NCI-H146 (cell line): ENCODE measurements around the gene AP3B1.

ENCODE experiments used
- DNase-seq: peaks from one replicate; lab custom pipeline; 2025; lab: John Stamatoyannopoulos, UW

Gene AP3B1

GRCh38 chr5:78294248-78295034 is at the start of gene AP3B1:
TSS of gene AP3B1 (minus strand) at chr5:78294698. CDS start at chr5:78294579, 119 bp downstream.
- peak; percentile 99 for DNase-seq

GRCh38 chr5:78341440-78341839 is 46.9 kb upstream of the AP3B1 start:
- peak; percentile 73 for DNase-seq

GRCh38 chr5:78339617-78340436 is 45.3 kb upstream of the AP3B1 start:
- no peak for DNase-seq

GRCh38 chr5:78336698-78337097 is 42.2 kb upstream of the AP3B1 start:
- no peak for DNase-seq

- no peak for DNase-seq
These were observed 41.5 kb upstream of the AP3B1 start for GRCh38 chr5:78335976-78336375.

- peak; percentile 20 for DNase-seq
These were observed 40.3 kb upstream of the AP3B1 start for GRCh38 chr5:78334811-78335210.

- no peak for DNase-seq
These were observed 37.1 kb upstream of the AP3B1 start for GRCh38 chr5:78331523-78332080.

- DNase-seq, result no peak
These were observed 34.2 kb upstream of the AP3B1 start for GRCh38 chr5:78328585-78329173.

- no peak for DNase-seq
These were observed 33.4 kb upstream of the AP3B1 start for GRCh38 chr5:78327761-78328510.

GRCh38 chr5:78326930-78327329 is 32.4 kb upstream of the AP3B1 start:
- no peak for DNase-seq

GRCh38 chr5:78323241-78323640 is 28.7 kb upstream of the AP3B1 start:
- DNase-seq, result no peak

GRCh38 chr5:78320401-78320800 is 25.9 kb upstream of the AP3B1 start:
- peak; percentile 22 for DNase-seq

- no peak for DNase-seq
These were observed 23.8 kb upstream of the AP3B1 start for GRCh38 chr5:78318337-78318736.

GRCh38 chr5:78317515-78317914 is 23.0 kb upstream of the AP3B1 start:
- no peak for DNase-seq

GRCh38 chr5:78308703-78309102 is 14.2 kb upstream of the AP3B1 start:
- no peak for DNase-seq

GRCh38 chr5:78300464-78301045 is 6.1 kb upstream of the AP3B1 start:
- no peak for DNase-seq

- peak; percentile 63 for DNase-seq
These were observed 800 bp upstream of the AP3B1 start for GRCh38 chr5:78295035-78295961.

GRCh38 chr5:78293851-78294247 is 649 bp downstream of the AP3B1 start:
- DNase-seq, result no peak

- no peak for DNase-seq
These were observed 2.8 kb downstream of the AP3B1 start for GRCh38 chr5:78291687-78292086.

- DNase-seq, result no peak
These were observed 4.6 kb downstream of the AP3B1 start for GRCh38 chr5:78289911-78290310.
